Parathyroid adenoma (tissue), 2 donors: ENCODE results near the gene ACAT1.

Experiments used
- H2AFZ ChIP-seq: fragments of 300-600 bp; sonication (generic); one replicate; pipeline ENCODE4 v1.7.0; 2017; ENCODE audit warnings: antibody characterized with exemption, mild to moderate bottlenecking
- H3K27ac ChIP-seq: fragments of 300-600 bp; sonication (generic); one replicate; pipeline ENCODE4 v1.7.0; 2017
- H3K27me3 ChIP-seq: fragments of 300-600 bp; sonication (generic); one replicate; pipeline ENCODE4 v1.7.0; 2017; ENCODE audit warnings: low read length; ENCODE audit not compliant: control insufficient read depth, insufficient read depth
- H3K36me3 ChIP-seq: fragments of 300-600 bp; sonication (generic); one replicate; pipeline ENCODE4 v1.7.0; 2017; ENCODE audit warnings: low read length; ENCODE audit not compliant: control insufficient read depth, insufficient read depth
- H3K4me1 ChIP-seq: fragments of 300-600 bp; sonication (generic); one replicate; pipeline ENCODE4 v1.7.0; 2017; ENCODE audit warnings: control low read depth
- H3K4me2 ChIP-seq: fragments of 300-600 bp; sonication (generic); one replicate; pipeline ENCODE4 v1.7.0; 2017; ENCODE audit warnings: low read length
- H3K4me3 ChIP-seq: fragments of 300-600 bp; sonication (generic); one replicate; pipeline ENCODE4 v1.7.0; 2017; ENCODE audit warnings: low read depth, low read length
- H3K79me2 ChIP-seq: fragments of 300-600 bp; sonication (generic); one replicate; pipeline ENCODE4 v1.7.0; 2017; ENCODE audit warnings: control low read depth
- H3K9ac ChIP-seq: fragments of 300-600 bp; sonication (generic); one replicate; pipeline ENCODE4 v1.7.0; 2017; ENCODE audit warnings: mild to moderate bottlenecking
- H3K9me3 ChIP-seq: fragments of 300-600 bp; sonication (generic); one replicate; pipeline ENCODE4 v1.7.0; 2017; ENCODE audit warnings: low read length; ENCODE audit not compliant: control insufficient read depth
- TF ChIP-seq, protein P1 (sequence below): fragments of 300-600 bp; sonication (generic); IDR thresholded peaks from one replicate; pipeline ENCODE4 v1.7.0; 2017; ENCODE audit warnings: antibody characterized with exemption, mild to moderate bottlenecking
- donor health status: primary hyperparathyroidism.

Gene ACAT1

DNA sequence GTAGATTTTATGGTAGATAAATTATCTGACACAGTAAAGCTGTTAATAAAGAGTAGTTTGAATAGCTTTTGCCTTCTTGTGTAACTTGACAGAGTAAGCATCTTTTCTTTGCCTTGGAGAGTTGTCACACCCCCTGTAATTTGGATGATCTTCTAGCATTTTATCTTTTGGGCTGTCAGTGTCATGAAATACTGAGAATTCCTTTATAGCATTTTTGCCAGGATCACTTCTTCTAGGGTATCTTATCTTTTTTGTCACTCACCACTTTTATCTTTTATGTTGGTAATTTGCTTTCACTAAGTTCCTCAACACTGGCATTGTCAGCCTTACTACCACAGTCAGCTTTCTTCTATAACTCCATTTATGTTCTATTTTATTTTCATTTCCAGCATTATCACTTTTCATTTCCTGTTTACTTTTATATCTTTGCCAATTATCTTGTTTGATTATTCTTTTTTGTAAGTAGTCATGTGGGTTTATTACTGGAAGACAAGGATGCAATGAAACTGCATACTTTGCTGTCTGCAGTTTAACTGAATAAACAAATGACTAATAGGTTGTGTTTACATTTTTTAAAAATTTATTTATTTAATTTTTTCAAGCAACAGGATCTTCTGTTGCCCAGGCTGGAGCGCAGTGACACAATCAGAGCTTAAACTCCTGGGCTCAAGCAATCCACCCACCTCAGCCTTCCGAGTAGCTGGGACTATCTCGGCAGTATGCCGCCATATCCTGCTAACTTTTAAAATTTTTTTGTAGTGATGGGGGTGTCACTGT, 28.1 kb upstream of the ACAT1 start:
- no peaks in the 10 kb centered on the region for H3K79me2 ChIP-seq
- no peaks in the 10 kb centered on the region for H3K27me3 ChIP-seq
- H2AFZ ChIP-seq = no peak overlapping the region
- H3K36me3 ChIP-seq = no peaks in the 10 kb centered on the region
- TF ChIP-seq, protein P1, sequence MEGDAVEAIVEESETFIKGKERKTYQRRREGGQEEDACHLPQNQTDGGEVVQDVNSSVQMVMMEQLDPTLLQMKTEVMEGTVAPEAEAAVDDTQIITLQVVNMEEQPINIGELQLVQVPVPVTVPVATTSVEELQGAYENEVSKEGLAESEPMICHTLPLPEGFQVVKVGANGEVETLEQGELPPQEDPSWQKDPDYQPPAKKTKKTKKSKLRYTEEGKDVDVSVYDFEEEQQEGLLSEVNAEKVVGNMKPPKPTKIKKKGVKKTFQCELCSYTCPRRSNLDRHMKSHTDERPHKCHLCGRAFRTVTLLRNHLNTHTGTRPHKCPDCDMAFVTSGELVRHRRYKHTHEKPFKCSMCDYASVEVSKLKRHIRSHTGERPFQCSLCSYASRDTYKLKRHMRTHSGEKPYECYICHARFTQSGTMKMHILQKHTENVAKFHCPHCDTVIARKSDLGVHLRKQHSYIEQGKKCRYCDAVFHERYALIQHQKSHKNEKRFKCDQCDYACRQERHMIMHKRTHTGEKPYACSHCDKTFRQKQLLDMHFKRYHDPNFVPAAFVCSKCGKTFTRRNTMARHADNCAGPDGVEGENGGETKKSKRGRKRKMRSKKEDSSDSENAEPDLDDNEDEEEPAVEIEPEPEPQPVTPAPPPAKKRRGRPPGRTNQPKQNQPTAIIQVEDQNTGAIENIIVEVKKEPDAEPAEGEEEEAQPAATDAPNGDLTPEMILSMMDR = no peak
- no peak overlapping the region for H3K4me2 ChIP-seq
- H3K4me1 ChIP-seq = no peaks in the 10 kb centered on the region
- no peak overlapping the region for H3K4me3 ChIP-seq
- no peak overlapping the region for H3K27ac ChIP-seq
- no peak overlapping the region for H3K9ac ChIP-seq
- no peaks in the 10 kb centered on the region for H3K9me3 ChIP-seq

GRCh38 chr11:108097179-108097578, 24.2 kb upstream of the ACAT1 start:
- H3K4me1 ChIP-seq = no peaks in the 10 kb centered on the region
- no peak overlapping the region for H2AFZ ChIP-seq
- no peak overlapping the region for H3K9ac ChIP-seq
- no peaks in the 10 kb centered on the region for H3K36me3 ChIP-seq
- H3K9me3 ChIP-seq = no peaks in the 10 kb centered on the region
- no peak overlapping the region for H3K4me3 ChIP-seq
- H3K79me2 ChIP-seq = no peaks in the 10 kb centered on the region
- H3K27me3 ChIP-seq = no peaks in the 10 kb centered on the region
- H3K27ac ChIP-seq = no peak overlapping the region
- H3K4me2 ChIP-seq = no peak overlapping the region
- TF ChIP-seq, protein P1 = no peak

DNA sequence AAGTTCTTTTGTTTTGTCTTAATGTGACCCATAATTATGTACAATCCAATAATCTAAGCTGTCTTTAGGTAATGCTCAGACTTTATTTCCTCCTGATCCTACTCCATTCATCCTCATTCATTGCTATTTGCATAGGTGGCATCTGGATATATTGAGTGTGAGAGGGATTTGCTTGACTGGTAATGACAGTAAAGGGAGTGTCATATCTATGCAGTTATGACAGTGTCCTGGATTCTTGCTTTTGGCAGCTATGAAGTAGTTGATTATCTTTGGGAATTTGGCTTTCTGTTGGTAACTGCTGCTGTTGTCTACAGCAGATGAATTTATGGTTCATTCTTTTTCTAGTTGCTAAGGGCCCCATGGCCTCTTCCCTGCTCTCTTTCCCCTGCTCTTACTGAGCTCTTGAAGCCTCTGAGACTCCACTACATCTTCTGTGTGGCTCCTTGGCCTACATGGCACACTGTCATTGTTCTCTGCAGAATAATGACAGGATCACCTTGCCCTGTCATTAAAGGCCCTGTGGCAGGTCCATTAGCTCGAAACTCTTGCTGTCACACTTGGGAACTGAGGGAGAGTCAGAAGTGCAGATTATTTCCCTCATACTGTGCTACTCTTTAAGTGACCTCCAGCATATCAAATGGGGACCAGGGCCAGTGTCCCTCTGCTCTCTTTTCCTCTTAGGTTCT, 20.1 kb upstream of the ACAT1 start:
- no peak overlapping the region for H3K4me3 ChIP-seq
- H3K4me2 ChIP-seq = no peak overlapping the region
- H3K9me3 ChIP-seq = no peaks in the 10 kb centered on the region
- H3K9ac ChIP-seq = no peak overlapping the region
- TF ChIP-seq, protein P1 = no peak
- H3K27ac ChIP-seq = no peak overlapping the region
- no peaks in the 10 kb centered on the region for H3K4me1 ChIP-seq
- H2AFZ ChIP-seq = no peak overlapping the region
- H3K79me2 ChIP-seq = no peaks in the 10 kb centered on the region
- no peaks in the 10 kb centered on the region for H3K27me3 ChIP-seq
- no peaks in the 10 kb centered on the region for H3K36me3 ChIP-seq

DNA sequence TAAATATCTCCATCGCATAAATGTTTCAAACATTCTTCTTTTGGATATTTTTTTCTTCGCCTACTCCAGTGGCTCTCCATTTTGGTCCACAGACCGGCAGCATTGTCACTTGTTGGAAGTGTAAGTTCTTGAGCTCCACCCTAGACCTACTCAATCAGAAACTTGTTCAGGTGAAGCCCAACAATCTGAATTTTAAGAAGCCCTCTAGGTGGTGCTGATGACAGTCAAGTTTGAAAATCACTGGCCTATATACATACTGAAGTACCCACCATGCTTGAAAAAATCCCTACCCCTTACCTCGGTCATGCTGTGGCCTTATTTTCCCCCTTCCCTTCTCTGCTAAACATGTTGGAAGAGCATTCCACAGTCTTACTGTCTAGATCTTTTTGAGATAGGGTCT, 10.2 kb upstream of the ACAT1 start:
- H3K27ac ChIP-seq = no peak overlapping the region

More for the DNA sequence above, 10.2 kb upstream of the ACAT1 start:
- TF ChIP-seq, protein P1 = no peak
- no peaks in the 10 kb centered on the region for H3K79me2 ChIP-seq
- H3K4me3 ChIP-seq = no peak overlapping the region
- peaks cover 8% of the 10 kb centered on the region for H3K4me1 ChIP-seq
- no peaks in the 10 kb centered on the region for H3K9me3 ChIP-seq
- H3K9ac ChIP-seq = no peak overlapping the region
- no peak overlapping the region for H3K4me2 ChIP-seq
- no peaks in the 10 kb centered on the region for H3K36me3 ChIP-seq
- H3K27me3 ChIP-seq = no peaks in the 10 kb centered on the region
- H2AFZ ChIP-seq = no peak overlapping the region
